ENCODE results near the gene CNKSR3.

CNKSR3 gene

DNA sequence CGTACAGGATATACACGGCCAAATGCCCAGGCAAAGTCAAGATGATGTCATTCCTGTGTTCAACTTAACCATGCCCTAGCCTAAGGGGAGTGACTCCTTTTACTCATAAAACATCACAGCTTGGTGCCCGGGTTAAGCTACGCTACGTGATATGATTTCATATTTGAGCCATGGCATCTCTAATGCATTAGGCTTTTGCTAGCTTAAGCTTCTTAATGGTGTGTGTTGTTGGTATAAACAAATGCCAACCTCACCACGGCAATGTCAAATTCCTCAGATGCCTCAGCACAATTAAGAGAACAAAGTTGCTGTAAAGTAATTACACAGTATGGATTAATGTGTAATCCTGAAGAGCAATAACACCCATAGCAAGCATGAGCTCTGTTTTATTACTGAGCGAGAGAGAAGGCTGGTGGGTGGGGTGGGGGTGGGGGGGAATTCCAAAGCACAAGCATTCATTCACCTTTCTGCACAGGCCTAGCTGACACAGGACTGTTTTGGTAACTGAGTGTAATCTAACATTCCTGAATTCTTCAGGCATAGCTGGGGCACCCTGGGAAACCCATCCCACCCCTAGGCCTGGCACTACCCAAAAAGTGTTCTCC, 44.7 kb upstream of the CNKSR3 start:
- no peak overlapping the region for H3K4me3 ChIP-seq (replicated peaks; ENCODE audit: insufficient read depth, low read length)
- DNase-seq (ENCODE audit: low read depth in 1 of 2, low spot score in 1 of 2) = no peak
- TF ChIP-seq, protein P1, sequence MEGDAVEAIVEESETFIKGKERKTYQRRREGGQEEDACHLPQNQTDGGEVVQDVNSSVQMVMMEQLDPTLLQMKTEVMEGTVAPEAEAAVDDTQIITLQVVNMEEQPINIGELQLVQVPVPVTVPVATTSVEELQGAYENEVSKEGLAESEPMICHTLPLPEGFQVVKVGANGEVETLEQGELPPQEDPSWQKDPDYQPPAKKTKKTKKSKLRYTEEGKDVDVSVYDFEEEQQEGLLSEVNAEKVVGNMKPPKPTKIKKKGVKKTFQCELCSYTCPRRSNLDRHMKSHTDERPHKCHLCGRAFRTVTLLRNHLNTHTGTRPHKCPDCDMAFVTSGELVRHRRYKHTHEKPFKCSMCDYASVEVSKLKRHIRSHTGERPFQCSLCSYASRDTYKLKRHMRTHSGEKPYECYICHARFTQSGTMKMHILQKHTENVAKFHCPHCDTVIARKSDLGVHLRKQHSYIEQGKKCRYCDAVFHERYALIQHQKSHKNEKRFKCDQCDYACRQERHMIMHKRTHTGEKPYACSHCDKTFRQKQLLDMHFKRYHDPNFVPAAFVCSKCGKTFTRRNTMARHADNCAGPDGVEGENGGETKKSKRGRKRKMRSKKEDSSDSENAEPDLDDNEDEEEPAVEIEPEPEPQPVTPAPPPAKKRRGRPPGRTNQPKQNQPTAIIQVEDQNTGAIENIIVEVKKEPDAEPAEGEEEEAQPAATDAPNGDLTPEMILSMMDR (IDR thresholded peaks at IDR 0.05; ENCODE audit: insufficient read depth, low read length) = no peak
- TF ChIP-seq SPI1 (IDR thresholded peaks at IDR 0.05; ENCODE audit: borderline replicate concordance, low read depth) (no peak), POLR2AphosphoS5 (IDR thresholded peaks at IDR 0.05; ENCODE audit: low read depth) (no peak), GABPA (IDR thresholded peaks at IDR 0.05; ENCODE audit: low read depth) (no peak)
- TF ChIP-seq, protein P2, sequence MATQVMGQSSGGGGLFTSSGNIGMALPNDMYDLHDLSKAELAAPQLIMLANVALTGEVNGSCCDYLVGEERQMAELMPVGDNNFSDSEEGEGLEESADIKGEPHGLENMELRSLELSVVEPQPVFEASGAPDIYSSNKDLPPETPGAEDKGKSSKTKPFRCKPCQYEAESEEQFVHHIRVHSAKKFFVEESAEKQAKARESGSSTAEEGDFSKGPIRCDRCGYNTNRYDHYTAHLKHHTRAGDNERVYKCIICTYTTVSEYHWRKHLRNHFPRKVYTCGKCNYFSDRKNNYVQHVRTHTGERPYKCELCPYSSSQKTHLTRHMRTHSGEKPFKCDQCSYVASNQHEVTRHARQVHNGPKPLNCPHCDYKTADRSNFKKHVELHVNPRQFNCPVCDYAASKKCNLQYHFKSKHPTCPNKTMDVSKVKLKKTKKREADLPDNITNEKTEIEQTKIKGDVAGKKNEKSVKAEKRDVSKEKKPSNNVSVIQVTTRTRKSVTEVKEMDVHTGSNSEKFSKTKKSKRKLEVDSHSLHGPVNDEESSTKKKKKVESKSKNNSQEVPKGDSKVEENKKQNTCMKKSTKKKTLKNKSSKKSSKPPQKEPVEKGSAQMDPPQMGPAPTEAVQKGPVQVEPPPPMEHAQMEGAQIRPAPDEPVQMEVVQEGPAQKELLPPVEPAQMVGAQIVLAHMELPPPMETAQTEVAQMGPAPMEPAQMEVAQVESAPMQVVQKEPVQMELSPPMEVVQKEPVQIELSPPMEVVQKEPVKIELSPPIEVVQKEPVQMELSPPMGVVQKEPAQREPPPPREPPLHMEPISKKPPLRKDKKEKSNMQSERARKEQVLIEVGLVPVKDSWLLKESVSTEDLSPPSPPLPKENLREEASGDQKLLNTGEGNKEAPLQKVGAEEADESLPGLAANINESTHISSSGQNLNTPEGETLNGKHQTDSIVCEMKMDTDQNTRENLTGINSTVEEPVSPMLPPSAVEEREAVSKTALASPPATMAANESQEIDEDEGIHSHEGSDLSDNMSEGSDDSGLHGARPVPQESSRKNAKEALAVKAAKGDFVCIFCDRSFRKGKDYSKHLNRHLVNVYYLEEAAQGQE (IDR thresholded peaks at IDR 0.05; ENCODE audit: insufficient replicate concordance, low read depth) = no peak
- H3K27ac ChIP-seq (replicated peaks) = no peak overlapping the region
- no peaks in the 10 kb centered on the region for H3K27me3 ChIP-seq (ENCODE audit: insufficient read depth, poor library complexity, severe bottlenecking)

DNA sequence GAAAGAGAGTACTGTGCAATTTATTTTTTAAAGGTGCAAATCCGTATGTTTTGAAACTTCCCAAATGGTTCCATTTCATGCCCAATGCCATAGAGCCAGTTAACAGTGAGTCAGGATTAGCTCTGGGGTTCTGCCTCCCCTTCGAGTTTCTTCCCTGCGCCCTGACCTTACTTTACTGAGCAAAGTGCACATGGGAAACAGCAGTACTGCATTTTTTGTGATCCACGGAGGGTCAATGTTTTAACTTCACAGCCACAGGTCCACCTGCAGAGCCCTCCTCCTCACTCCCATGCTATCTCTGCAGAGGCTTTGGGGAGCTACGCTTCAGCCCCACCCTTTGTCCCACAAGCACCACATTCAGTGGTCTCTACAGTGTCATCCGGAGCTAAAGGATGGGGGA, 44.0 kb upstream of the CNKSR3 start:
- no peak for TF ChIP-seq POLR2AphosphoS5 (IDR thresholded peaks at IDR 0.05; ENCODE audit: low read depth)
- no peak for TF ChIP-seq GABPA (IDR thresholded peaks at IDR 0.05; ENCODE audit: low read depth)
- TF ChIP-seq SPI1 (IDR thresholded peaks at IDR 0.05; ENCODE audit: borderline replicate concordance, low read depth) = no peak
- TF ChIP-seq, protein P2 (IDR thresholded peaks at IDR 0.05; ENCODE audit: insufficient replicate concordance, low read depth) = no peak
- TF ChIP-seq, protein P1 (IDR thresholded peaks at IDR 0.05; ENCODE audit: insufficient read depth, low read length) = no peak
- Histone ChIP-seq H3K4me3 (replicated peaks; ENCODE audit: insufficient read depth, low read length) (no peak overlapping the region), H3K27me3 (ENCODE audit: insufficient read depth, poor library complexity, severe bottlenecking) (no peaks in the 10 kb centered on the region), H3K27ac (replicated peaks) (no peak overlapping the region)
- DNase-seq (ENCODE audit: low read depth in 1 of 2, low spot score in 1 of 2) = no peak

DNA sequence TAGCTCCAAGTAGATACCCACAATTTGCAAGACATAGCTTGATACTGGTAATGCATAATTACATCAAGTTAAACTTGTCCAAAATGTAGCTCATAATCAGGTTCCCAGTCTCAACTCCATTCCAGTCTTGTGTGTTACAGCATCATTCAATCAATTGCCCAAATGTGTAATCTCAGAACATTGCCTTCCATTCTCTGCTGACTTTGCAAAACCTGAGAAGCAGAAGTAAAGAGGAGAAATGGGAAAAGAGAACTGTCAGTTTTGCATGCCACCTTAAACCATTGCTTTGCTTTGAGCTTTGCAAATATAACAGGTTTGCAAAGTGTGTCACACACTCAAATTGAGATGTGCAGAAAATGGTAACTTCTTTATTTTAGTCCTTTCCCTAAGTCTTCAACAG, 40.3 kb upstream of the CNKSR3 start:
- H3K27ac ChIP-seq (replicated peaks) = no peak overlapping the region
- H3K27me3 ChIP-seq (ENCODE audit: insufficient read depth, poor library complexity, severe bottlenecking) = no peaks in the 10 kb centered on the region
- H3K4me3 ChIP-seq (replicated peaks; ENCODE audit: insufficient read depth, low read length) = no peak overlapping the region
- TF ChIP-seq GABPA (IDR thresholded peaks at IDR 0.05; ENCODE audit: low read depth) = no peak
- TF ChIP-seq SPI1 (IDR thresholded peaks at IDR 0.05; ENCODE audit: borderline replicate concordance, low read depth) = no peak
- no peak for TF ChIP-seq POLR2AphosphoS5 (IDR thresholded peaks at IDR 0.05; ENCODE audit: low read depth)
- TF ChIP-seq, protein P1 (IDR thresholded peaks at IDR 0.05; ENCODE audit: insufficient read depth, low read length) = no peak
- TF ChIP-seq, protein P2 (IDR thresholded peaks at IDR 0.05; ENCODE audit: insufficient replicate concordance, low read depth) = no peak
- DNase-seq (ENCODE audit: low read depth in 1 of 2, low spot score in 1 of 2) = no peak

All from HL-60 (cell line).